ENCODE results near the gene HABP2.

The HABP2 gene

GRCh38 chr10:113552701-113553100 lies at the start of gene HABP2:
Gene HABP2 (plus strand): TSS chr10:113553053. CDS start chr10:113553122, 69 bp downstream.
- DNase-seq (ENCODE audit: low spot score) (no peak), FAIRE-seq (no peak)

GRCh38 chr10:113503930-113504329 lies 48.9 kb upstream of the HABP2 start:
- DNase-seq (ENCODE audit: low spot score) (no peak), FAIRE-seq (no peak)

- DNase-seq (ENCODE audit: low spot score) (no peak), FAIRE-seq (no peak)
Measured at GRCh38 chr10:113504423-113504822, 48.4 kb upstream of the HABP2 start.

GRCh38 chr10:113506476-113506875 lies 46.4 kb upstream of the HABP2 start:
- FAIRE-seq (no peak), DNase-seq (ENCODE audit: low spot score) (no peak)

GRCh38 chr10:113511419-113511818 lies 41.4 kb upstream of the HABP2 start:
- FAIRE-seq (no peak), DNase-seq (ENCODE audit: low spot score) (no peak)

GRCh38 chr10:113515161-113515560 lies 37.7 kb upstream of the HABP2 start:
- no peak for DNase-seq (ENCODE audit: low spot score)
- FAIRE-seq: no peak

DNA sequence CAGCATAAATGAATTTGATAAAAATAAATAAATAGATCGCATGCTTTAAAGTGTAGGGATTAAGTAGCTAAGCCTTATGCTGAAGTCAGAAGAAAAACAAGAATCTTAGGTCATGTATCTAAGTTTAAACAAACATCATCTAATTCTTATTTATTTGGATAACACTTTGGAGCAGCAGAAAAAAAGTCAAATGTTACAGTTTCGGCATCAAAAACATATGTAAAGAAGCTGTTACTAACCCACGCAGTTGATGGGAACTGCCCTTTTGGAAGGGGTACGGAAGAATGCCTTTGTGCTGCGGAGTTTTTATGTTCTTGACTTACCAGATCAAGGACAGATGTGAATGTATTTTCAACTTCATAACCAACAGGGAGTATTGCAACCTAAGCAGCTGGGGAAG lies 37.3 kb upstream of the HABP2 start:
- FAIRE-seq: no peak
- no peak for DNase-seq (ENCODE audit: low spot score)

DNA sequence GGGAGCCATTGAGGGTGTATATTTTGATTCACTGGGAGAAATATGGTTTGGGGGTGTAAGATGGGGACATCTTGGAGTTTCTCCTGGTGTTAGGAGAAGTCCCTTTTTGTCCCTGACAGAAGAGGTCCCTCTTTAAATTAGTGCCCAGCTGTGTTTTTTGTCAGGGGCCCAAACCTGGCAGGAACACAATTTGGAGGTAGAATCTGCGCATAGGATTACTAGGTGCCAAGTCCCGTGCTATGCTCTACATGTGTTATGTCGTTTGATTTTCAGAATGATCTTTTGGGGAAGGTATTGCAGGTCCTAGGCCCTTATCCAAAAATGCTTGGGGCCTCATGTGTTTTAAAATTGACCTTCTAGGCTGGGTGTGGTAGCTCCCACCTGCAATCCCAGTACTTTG lies 36.8 kb upstream of the HABP2 start:
- DNase-seq (ENCODE audit: low spot score) (no peak), FAIRE-seq (no peak)

DNA sequence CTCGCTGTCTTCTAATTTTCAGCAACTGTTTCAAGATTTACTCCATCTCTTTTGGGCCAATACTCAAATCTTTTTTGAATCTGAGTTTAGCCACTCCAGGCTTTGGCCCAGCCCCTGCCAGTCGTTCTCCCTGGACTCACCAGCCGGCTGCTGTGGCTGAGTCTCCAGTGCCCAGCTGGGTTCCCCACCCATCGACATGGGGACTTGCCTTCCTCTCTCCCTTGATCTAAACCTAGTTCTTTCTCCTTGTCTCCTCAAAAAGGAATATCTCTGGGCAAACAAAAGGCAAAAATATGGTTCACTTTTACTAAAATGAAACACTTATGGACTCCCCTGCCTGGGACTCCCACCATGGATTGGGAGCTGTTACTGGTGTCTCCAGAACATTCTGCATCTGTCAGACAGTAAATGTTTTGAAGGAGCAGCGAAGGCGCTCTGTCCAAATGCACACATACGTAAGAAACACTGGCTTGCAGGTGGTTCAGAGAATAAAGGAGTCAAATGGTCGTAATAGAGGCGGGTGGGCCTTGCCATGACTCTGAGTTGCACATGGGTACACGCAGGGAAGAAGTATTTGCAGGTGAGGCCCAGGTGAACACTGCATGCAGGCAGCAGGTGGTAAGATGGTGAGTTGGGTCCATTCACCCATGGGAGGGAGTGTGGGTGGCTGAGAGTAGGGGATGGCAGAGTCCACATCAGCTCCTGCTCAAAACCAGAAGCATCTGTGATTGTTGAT lies 35.5 kb upstream of the HABP2 start:
- FAIRE-seq (no peak), DNase-seq (ENCODE audit: low spot score) (no peak)

DNA sequence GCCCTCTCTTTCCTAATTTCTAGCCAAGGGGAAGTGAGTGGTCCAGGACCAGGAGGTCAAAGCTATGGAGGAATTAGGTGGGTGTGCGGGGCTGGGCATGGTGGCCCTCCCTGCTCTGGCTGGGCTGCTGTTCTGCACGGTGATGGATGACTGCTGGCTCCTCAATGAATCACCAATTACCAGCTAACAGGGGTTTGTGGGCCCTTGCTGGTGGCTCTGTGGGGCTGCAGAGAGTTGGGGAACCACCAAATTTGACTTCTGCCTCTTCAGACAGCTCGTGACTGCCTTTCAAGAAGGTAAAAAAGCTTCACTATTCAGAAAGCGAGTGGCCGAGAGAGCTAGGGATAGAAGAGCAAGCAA lies 35.0 kb upstream of the HABP2 start:
- FAIRE-seq: no peak
- DNase-seq (ENCODE audit: low spot score): no peak

- FAIRE-seq: no peak
Measured at GRCh38 chr10:113518415-113518814, 34.4 kb upstream of the HABP2 start.

DNA sequence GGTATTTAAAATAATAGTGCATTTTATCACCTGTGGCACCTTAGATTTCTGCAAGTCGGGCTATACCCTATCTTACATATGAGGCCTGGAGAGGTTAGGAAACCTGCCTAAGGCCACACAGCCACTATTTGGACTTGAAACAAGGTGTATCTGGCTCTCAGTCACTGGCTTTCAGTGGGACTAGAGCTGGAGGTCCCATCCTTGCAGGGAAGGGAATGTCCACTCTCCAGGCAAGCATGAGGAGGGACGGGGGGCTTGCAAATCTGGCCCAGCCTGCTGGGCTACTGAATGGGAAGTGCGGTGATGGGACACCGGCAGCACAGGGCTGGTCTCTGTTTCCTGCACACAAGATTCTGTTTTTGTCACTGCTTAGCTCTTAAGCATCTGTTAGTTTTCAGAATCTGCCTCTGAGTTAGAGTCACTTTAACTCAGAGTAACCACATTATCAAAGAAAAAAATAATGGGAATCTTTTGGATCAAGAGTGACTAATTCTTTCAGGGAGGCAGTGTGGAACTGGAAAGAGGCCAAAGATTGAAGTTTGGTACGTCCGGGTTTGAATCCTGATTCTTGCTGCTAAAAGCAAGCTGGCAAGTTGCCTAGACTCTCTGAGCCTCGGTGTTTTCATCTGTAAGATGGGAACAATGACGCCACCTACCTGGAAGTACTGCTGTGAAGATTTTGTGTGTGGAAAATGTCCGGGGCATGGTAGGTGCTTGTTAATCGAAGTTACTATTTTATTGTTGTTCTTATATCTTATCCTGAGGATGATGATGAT lies 33.8 kb upstream of the HABP2 start:
- FAIRE-seq (no peak), DNase-seq (ENCODE audit: low spot score) (no peak)

More at GRCh38 chr10:113518415-113518814, 34.4 kb upstream of the HABP2 start:
- no peak for DNase-seq (ENCODE audit: low spot score)

GRCh38 chr10:113519681-113520115 lies 33.2 kb upstream of the HABP2 start:
- FAIRE-seq: no peak
- no peak for DNase-seq (ENCODE audit: low spot score)

DNA sequence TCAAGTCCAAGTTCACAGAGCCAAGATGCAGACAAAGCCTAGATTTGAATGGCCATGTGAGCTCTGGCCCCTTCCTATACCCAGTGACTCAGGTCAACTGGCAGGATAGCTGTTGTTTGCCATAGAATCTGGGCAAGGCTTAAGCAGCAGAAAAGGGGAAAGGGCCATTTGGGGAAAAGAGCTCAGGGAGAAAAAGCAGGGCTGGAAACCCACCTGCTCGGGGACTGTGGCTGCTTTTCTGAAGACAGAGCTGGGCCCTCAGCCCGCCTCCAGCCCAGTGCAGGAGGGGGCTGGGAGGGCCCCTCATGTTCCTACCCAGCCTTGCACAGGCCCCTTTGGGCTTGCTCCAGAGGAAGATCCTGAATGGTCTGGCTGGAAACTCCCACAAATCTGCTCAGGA lies 32.6 kb upstream of the HABP2 start:
- no peak for FAIRE-seq
- no peak for DNase-seq (ENCODE audit: low spot score)

GRCh38 chr10:113520690-113521474 lies 32.0 kb upstream of the HABP2 start:
- FAIRE-seq: no peak
- DNase-seq (ENCODE audit: low spot score): peak; percentile 73

GRCh38 chr10:113521475-113521795 lies 31.4 kb upstream of the HABP2 start:
- DNase-seq (ENCODE audit: low spot score): no peak
- FAIRE-seq: no peak

- no peak for FAIRE-seq
Measured at GRCh38 chr10:113522460-113522859, 30.4 kb upstream of the HABP2 start.

DNA sequence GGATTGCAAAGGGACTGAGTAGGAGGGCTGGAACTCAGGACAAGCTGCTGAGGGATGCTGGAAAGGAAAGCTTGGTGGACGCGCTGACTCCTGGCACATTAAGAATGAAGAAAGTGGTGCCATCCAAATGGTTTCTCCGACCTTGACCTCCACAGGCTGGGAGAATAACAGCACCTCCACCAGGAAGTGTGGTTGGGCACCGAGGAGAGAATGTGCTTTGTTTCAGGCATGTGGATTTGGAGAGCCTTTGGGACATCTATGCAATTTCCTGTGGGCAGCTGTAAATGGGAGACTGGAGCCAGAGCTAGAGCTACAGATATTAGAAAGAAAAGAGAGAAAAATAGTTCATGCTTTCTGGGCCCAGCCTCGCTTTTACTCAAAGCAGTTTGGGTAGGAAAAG lies 29.8 kb upstream of the HABP2 start:
- no peak for DNase-seq (ENCODE audit: low spot score)
- no peak for FAIRE-seq

More at GRCh38 chr10:113522460-113522859, 30.4 kb upstream of the HABP2 start:
- no peak for DNase-seq (ENCODE audit: low spot score)

GRCh38 chr10:113523628-113524027 lies 29.2 kb upstream of the HABP2 start:
- FAIRE-seq: no peak
- DNase-seq (ENCODE audit: low spot score): no peak

- DNase-seq (ENCODE audit: low spot score) (no peak), FAIRE-seq (no peak)
Measured at GRCh38 chr10:113524120-113524519, 28.7 kb upstream of the HABP2 start.

DNA sequence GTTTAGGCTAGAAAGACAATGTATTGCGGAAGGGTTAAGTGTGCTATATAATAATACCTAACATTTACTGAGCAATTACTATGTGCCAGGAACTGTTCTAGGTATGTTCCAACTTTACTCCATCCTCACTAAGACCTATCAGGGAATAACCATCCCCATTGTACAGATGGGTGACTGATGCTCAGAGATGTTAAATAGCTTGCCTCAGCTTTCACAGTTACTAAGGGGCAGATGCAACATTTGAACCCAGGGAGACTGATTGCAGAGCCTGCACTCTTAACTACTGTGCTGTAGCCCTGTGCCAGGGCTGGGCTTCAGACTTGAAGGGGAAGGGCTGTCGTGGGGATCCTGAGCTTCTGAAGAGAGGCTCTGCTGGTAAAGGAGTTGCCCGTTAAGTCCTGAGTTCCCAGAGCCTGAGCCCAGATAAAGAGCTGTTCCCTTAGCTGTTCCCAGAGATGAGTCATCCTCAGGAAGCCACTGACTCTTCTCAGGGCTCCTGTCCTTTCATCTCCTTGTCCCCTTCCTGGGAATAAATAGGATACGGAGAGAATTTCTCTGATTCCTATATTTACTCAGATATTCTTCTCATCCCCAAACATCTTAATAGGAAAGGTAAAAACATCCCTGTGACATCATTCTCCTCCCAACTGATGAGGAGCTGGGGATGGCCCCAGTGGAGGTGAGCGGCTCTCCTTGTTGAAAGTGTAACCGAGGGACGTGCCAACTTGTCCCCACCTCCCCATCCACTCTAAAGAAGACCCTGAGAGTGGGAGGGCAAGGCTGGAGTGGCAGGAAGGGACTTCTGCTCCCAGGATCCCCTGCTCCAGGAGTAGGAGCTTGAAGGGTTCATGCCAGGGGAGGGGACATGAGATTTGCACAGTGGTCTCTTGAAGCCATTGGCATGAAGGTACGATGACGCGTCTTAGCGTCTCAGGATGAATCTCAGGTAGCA lies 28.0 kb upstream of the HABP2 start:
- no peak for FAIRE-seq

More for the DNA sequence above, 28.0 kb upstream of the HABP2 start:
- DNase-seq (ENCODE audit: low spot score): peak; percentile 49

Data from urothelium cell line (cell line).